ENCODE measurements around the gene ARRB1.

GRCh38 chr11:75249704-75250103 lies 101.8 kb downstream of the ARRB1 start:
- TF ChIP-seq EZH2phosphoT487 (IDR thresholded peaks at IDR 0.05; ENCODE audit: borderline replicate concordance, low read depth) (no peak), FOSL2 (IDR thresholded peaks at IDR 0.05; ENCODE audit: borderline replicate concordance, low read depth) (no peak), CTCF (IDR thresholded peaks at IDR 0.05) (no peak), NFIC (IDR thresholded peaks at IDR 0.05; ENCODE audit: borderline replicate concordance) (no peak), TEAD4 (IDR thresholded peaks at IDR 0.05; ENCODE audit: borderline replicate concordance, insufficient read depth) (no peak), MXI1 (IDR thresholded peaks at IDR 0.05; ENCODE audit: low read depth, low read length) (no peak), YY1 (IDR thresholded peaks at IDR 0.05; ENCODE audit: low read depth) (no peak), GABPA (IDR thresholded peaks at IDR 0.05; ENCODE audit: low read depth) (no peak), POLR2AphosphoS5 (IDR thresholded peaks at IDR 0.05; ENCODE audit: low read depth, low read length) (no peak), EP300 (IDR thresholded peaks at IDR 0.05; ENCODE audit: borderline replicate concordance in 1 of 2, low read depth in 1 of 2, low read length in 1 of 2) (no peak), MAX (IDR thresholded peaks at IDR 0.05; ENCODE audit: low read depth) (no peak), REST (IDR thresholded peaks at IDR 0.05; ENCODE audit: low read depth, low read length) (no peak)

Data from SK-N-SH (cell line).